Kidney (tissue), 14 donors: Measurements from ENCODE around the gene ATP6V1D. TPM values are rescaled to one million over a fixed set of nuclear protein-coding genes. Genes with fewer than 3 reads are reported as not detected.
"Not testable (repeated sequence)": the region's sequence is repeated elsewhere in the genome, so short reads cannot be mapped to it uniquely, and the experiment has no call there.

ENCODE experiments used
- DNase-seq, 5 donors: peaks; one replicate each; pipeline ENCODE4 v3.0.0-alpha.2; 2013 to 2020
- FAIRE-seq: peaks from 2 replicates; lab custom pipeline; 2012; peaks lifted over from hg19 to GRCh38; lab: Jason Lieb, UNC
- H3K27ac ChIP-seq, 2 donors: one replicate each; pipeline ENCODE4 v1.7.0; 2013; ENCODE audit warnings: low read depth in 2 of 2, low read length in 2 of 2, inconsistent platforms in 1 of 2
- H3K27me3 ChIP-seq: one replicate; pipeline ENCODE4 v1.7.1; 2013; ENCODE audit warnings: low read length, inconsistent platforms; ENCODE audit not compliant: control insufficient read depth, insufficient read depth
- H3K36me3 ChIP-seq, 3 donors: one replicate each; pipeline versions ENCODE4 v1.7.0 to v1.7.1; 2013; ENCODE audit warnings: low read length in 3 of 3, control low read depth in 1 of 3, inconsistent platforms in 1 of 3; ENCODE audit not compliant: insufficient read depth in 3 of 3, control insufficient read depth in 2 of 3
- H3K4me1 ChIP-seq, 3 donors: one replicate each; pipeline versions ENCODE4 v1.7.0 to v1.7.1; 2013; ENCODE audit warnings: low read length in 3 of 3, inconsistent platforms in 1 of 3, low read depth in 1 of 3; ENCODE audit not compliant: control insufficient read depth in 2 of 3, insufficient read depth in 2 of 3
- H3K4me3 ChIP-seq, 3 donors: one replicate each; pipeline versions ENCODE4 v1.7.0 to v1.8.1; 2013; ENCODE audit warnings: low read length in 3 of 3, control low read depth in 1 of 3, inconsistent platforms in 1 of 3
- H3K9ac ChIP-seq, 3 donors: one replicate each; pipeline versions ENCODE4 v1.7.0 to v1.7.1; 2013; ENCODE audit warnings: low read length in 3 of 3, control low read depth in 1 of 3, inconsistent platforms in 1 of 3
- H3K9me3 ChIP-seq, 3 donors: one replicate each; pipeline versions ENCODE4 v1.7.0 to v1.7.1; 2013; ENCODE audit warnings: low read length in 3 of 3, control low read depth in 1 of 3, inconsistent platforms in 1 of 3; ENCODE audit not compliant: control insufficient read depth in 2 of 3, insufficient read depth in 1 of 3
- CTCF ChIP-seq: IDR thresholded peaks from 3 replicates; pipeline ENCODE4 v1.5.1; 2012; ENCODE audit warnings: mild to moderate bottlenecking, moderate library complexity, borderline replicate concordance; ENCODE audit not compliant: insufficient read depth; ENCODE audit errors: extremely low read depth
- intact Hi-C: fragments of 100-400 bp; cut with DNase I; formaldehyde crosslinking; loops from one replicate; pipeline ENCODE4 v1.11.1; 2022
- polyA plus RNA-seq: library from polyadenylated mRNA; stranded (reverse); fragments of 350-450 nt; fragmentation: Illumina TruSeq; extraction: RNeasy Lipid Tissue Mini Kit (QIAGEN cat#74804); gene quantifications from one replicate; pipeline ENCODE4 v1.2.3, GENCODE V29; 2014; ENCODE audit warnings: low read depth, low replicate concordance; ENCODE audit not compliant: insufficient read depth
- total RNA-seq: library from RNA; stranded (reverse); fragmentation: NEBNext Ultra II Directional; extraction: Animal tissue kit (Norgen Biotek cat#: 25700); gene quantifications from one replicate; pipeline ENCODE4 v1.2.1, GENCODE V29; 2021
- donor health status: control.
- donor health status: control.
- donor health status: control.
- donor health status: control.
- donor health status: control.
- donor health status: DM: yes; HTN: yes; CAD: no.
- donor health status: Normal renal cell carcinoma (clear cell type).

ATP6V1D gene
- total and polyA plus RNA-seq, 2 donors from 2014 or later, result 91.5 to 200 TPM

- DNase-seq (peak in 2 of 5 donors; percentile 6 to 16), FAIRE-seq (no peak)
- Histone ChIP-seq H3K4me3 (no peak overlapping the region), H3K27me3 (no peaks in the 10 kb centered on the region), H3K9ac (no peak overlapping the region), H3K36me3 (peaks cover 9 to 40% (median 25%) of the 10 kb centered on the region in 3 donors), H3K27ac (no peak overlapping the region), H3K4me1 (no peaks in the 10 kb centered on the region), H3K9me3 (no peaks in the 10 kb centered on the region)
- intact Hi-C loops, result no loop called here
- TF ChIP-seq CTCF, result peak; percentile 22
These were observed 23.8 kb downstream of the ATP6V1D start for GRCh38 chr14:67335781-67336180.

- Histone ChIP-seq H3K27ac (no peak overlapping the region), H3K4me3 (no peak overlapping the region), H3K9ac (no peak overlapping the region), H3K9me3 (no peaks in the 10 kb centered on the region), H3K27me3 (no peaks in the 10 kb centered on the region), H3K4me1 (no peaks in the 10 kb centered on the region), H3K36me3 (peaks cover 7 to 27% (median 15%) of the 10 kb centered on the region in 3 donors)
- intact Hi-C loops, result no loop called here
- FAIRE-seq (no peak), DNase-seq (no peak)
- TF ChIP-seq CTCF, result no peak
These were observed 27.1 kb downstream of the ATP6V1D start for GRCh38 chr14:67332468-67332867.

GRCh38 chr14:67331368-67332125, 28.1 kb downstream of the ATP6V1D start:
- intact Hi-C loops, result no loop called here
- no peaks in the 10 kb centered on the region for H3K9me3 ChIP-seq
- DNase-seq (no peak), FAIRE-seq (no peak)
- no peak for TF ChIP-seq CTCF
- no peaks in the 10 kb centered on the region for H3K4me1 ChIP-seq
- no peak overlapping the region for H3K4me3 ChIP-seq
- no peak overlapping the region for H3K27ac ChIP-seq
- H3K36me3 ChIP-seq, result peaks cover 8 to 24% (median 15%) of the 10 kb centered on the region in 3 donors
- H3K9ac ChIP-seq, result no peak overlapping the region
- H3K27me3 ChIP-seq, result no peaks in the 10 kb centered on the region

- H3K36me3 ChIP-seq, result peaks cover 13 to 20% (median 13%) of the 10 kb centered on the region in 3 donors
- H3K9me3 ChIP-seq, FAIRE-seq, H3K4me1 ChIP-seq, H3K27ac ChIP-seq, H3K9ac ChIP-seq, intact Hi-C loops, H3K4me3 ChIP-seq, DNase-seq, H3K27me3 ChIP-seq: not testable (repeated sequence)
These were observed 29.9 kb downstream of the ATP6V1D start for GRCh38 chr14:67329666-67330065.
